ENCODE results near the gene ARGLU1.
A peak's percentile ranks its signal among the peaks of the same experiment; 100 is the strongest.

Gene ARGLU1

DNA sequence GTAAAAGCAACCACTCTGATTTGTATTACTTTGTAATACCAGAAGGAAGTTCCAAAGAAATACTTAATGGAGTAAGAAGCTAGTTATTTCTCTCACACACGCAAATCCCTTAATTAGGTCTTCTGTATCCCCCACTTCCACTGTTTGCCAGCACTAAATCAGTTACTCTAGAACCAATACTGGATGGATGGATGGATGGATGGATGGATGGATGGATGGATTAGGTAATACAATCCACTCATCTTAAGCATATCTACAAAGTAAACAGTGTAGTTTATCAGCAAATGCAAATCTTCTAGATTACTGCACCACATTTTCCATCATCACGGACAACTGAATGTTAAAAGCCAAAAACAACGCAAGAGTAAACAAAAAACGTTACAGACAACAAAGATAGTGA, 27.3 kb downstream of the ARGLU1 start:
- DNase-seq = no peak

DNA sequence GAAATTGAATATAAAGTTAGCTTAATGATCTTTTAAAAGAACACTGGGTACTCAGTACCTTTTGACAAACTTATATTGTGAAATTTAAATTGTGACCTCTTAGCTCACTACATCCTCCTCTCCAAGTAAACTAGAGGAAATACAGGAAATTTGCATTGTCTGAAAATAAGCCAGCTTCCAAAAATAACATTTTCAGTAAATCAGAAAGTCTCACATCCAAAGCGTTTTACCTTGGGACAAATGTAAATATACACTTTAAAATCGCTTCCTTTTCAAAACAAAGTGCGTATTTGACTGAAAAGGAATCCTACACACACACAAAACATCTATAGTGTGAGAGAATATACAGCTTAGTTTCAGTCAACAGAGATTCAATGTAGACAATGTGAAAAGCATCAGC, 30.4 kb downstream of the ARGLU1 start:
- no peak for DNase-seq

DNA sequence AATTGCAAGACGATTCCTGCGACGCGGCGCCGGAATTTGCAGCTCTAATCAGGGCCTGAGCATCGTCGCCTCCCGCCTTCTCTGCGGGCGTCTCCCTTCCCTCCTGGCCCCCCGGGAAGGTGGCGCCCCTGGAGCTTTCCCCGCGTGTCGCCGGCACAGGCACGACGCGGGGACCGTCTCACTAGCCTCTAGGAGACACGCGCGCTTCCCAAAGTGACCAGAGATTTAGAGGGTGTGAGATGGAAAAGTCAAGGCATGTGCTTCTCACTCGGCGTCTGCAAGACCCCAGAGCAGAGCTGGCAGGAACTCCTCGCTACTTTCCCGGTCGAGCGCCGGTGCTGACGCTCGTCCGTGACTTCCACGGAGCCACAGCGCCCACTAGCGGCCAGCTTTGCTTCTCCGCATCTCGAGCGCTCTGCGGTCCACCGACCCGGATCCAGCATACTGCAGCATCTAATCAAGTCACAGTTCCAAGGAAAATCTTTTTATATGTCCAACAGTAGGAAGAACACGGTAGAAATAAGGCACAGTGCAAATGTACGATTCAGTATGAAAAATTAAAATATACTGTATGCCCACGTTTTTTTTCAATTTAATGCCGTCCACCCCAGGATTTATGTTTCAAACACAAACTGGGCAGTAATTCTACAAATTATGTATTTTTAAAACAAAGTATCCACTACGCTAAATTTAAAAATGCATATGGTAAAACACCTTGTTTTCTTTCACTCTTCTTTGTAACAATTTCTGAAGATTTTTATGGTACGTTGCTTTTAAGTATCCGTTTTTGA, 31.5 kb downstream of the ARGLU1 start:
- peak; percentile 52 for DNase-seq

DNA sequence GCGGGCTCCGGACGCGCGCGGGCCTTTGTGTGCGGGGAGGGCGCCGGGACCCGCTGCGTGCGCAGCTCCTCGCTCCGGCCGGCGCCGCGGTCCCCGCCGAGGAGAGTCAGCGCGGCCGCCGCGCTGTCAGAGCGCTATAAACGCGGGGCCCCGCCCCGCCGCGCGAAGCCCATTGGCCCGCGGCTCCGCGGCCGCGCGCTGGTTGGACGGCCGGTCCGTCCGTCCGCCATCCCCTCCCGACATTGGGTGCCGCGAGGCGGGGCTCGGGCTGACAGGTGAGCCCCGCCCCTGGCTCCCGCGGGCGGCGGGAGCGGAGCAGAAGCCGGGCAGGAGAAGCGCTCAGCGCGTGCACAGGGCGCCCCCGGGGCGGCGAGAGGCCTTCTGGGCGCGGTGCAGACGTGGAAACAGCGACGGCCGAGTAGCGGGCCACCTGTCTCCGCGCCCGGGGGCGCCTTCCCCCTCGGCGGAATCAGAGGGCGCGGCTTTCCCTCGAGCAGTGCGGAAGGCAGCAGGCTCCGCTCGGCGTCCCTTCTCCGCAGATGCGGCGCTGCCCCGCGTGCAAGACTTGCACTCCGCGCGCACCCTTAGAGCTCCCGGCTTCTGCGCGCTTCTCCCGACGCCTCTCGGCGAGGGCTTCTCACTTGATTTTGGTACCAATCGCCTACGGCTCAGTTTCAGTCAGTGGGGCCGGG, 32.2 kb downstream of the ARGLU1 start, which contains the start of gene EFNB2:
TSS of gene EFNB2 (minus strand) at position 111 of the 692 bp plus-strand sequence. CDS start 698 bp downstream, outside the sequence.
- peak; percentile 88 for DNase-seq

DNA sequence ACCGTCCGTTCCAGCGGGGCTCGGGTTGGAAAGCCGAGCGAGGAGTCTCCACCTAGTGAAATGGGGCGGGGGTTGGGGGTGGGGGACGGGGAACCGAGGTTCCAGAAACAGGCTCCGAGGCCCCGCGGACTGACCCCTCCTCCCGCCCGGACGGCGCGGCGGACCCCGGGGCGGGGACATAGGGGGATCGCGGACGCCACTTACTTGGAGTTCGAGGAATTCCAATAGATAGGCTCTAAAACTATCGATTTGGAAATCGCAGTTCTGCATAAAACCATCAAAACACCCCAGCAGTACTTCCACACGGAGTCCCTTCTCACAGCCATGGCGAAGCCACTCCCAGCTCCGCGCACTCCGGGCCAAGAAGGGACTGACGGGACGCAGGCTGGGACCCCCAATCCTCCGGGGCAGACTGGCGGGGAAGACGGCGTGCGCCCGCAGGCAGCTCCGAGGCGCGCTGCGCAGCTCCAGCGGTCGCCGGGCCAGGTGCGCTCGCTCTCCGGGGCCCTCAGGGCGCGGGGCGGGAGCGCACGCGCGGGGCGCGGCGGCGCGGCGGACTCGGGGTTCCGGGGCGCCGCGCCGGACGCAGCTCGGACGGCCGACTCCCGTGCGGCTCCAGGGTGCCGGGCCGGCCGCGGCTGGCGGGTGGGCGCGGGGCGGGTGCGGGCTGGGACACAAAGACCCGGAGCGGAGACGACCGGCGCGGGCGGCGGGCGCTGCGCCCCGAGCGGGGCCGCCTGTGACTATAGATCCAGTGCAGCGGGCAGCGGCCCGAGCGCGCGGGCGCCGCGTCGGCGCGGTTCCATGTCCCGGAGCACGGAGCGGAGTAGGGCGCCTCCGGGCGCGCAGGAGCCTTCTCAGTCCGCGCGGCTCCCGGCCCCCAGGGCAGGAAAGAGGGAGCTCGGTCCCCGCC, 33.0 kb downstream of the ARGLU1 start:
- DNase-seq = no peak

DNA sequence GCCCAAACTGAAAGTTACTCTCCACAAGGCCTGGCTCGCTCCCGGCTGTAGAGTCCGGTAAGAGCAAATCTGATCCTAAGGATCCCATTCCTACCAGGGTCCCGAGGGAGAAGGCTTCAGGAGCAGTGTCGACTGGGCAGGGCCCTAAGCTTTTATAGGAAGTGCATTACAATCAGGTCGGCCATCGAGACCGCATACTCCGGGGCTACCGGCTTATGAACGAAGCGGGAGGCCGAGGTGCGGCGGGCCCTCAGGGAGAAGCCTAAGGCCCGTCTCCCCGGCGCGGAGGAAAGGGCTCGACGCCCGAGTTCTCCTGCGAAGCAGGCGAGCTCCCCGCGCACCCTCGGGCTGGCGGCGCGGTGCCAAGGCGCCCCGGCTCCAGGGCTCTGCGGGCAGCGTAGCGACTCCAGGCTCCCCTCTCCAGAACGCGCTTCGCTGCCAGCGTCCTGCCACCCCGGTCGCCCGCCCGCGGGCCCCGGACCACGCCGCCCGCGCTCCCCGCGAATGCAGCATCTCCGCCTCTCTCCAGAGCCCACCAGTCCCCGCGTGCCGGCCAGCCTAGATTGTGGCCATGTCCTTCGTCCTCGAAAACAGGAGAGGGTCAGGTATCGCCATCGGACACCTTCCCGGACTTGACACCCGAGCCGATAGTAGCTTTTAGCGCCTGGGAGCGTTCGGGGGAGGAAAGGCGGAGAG, 33.8 kb downstream of the ARGLU1 start:
- DNase-seq = no peak

DNA sequence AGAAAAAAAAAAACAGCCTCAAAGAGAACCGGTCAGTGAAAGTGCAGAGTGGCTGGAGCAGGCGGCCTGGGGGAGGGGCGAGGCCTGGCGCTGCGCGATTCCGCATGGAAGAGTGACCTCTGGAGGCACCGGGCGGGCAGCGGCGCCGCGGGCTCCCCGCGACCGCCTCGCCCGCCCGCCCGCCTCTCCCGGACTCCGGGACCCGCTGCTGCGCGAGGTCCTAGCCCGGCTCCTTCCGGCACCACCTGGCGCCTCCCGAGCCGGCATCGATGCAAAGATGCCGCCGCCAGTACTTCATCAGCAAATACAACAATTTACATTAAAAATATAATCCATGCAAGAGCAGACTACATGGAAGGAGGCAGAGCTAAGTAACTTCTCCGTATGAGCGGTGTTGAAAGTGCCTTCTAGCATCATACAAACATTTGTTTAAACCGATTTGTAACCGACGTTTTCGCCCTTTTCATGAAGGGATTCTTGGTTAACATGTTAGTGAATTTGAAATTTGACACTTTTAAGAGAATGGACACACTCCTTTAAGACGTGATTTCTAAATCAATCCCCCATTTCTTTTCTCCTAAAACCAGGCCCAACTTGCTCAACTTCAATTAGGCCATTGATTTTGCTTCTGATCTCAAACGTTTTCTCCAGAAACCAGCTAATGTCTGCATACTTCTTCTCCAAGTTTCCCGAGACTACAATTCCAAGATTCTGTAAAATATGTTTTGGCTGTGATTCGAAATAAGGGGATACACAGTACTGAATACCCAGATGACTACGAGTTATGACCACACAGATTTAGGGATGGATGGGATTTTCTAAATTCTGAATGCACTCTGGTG, 34.6 kb downstream of the ARGLU1 start:
- peak; percentile 18 for DNase-seq

DNA sequence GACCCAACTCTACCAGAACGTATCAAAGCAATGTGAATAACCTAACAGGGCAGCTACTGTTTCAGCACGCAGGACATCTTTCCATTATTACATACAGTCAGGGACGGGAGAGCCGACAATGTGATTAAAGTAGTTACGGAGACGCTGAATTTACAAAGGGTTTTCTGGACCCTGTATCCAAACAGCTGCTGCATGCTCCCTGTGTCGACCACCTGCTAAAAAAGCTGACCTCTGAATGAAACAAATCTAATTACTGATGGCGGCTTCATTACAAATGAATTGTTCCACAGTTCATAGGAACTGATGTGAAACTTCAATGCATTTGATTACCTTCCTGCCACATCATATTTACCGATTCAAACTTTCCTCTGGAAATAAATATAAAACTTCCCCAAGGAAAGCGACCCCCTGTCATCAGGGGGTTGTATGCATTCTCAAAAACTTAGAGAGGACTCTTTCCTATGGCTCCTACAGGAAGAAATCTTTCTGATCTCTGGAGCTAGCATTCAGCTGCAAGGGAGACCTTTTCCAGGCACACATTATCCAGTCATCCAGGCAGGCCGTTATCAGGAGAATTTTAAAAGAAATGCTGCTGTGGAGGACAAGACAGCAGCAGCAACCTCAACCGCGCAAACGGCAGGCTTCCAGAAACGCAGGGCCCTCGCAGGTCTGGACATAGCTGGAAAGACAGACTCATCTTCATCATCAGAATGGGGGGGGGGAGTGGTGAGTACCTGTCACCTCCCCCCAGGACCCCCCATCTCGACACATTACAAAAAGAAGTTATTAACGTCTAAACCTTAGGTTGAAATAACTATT, 35.6 kb downstream of the ARGLU1 start:
- DNase-seq = no peak

DNA sequence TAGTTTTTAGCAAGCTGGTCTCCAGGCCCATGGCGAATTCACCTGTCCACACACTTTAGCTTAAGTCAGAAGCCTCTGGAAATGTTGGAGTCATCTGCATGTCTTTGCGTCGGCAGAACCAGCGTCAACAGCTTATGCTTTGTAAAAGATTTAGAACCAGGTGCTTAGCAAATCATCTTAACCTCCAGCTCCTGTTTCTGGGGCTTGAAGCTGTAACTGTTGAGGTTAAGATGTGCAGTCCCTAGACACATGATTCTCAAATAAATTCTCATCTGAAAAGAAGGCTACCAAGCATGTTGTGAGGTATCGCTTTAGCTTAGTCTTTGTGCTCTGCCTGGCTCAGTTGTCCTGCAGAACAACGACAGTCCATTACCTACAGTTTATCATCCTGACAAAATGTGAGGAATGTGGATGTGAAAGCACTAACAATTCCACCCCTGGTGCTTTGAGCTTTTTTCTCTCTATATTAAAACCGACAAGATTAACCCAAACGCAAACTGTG, 36.9 kb downstream of the ARGLU1 start:
- DNase-seq = no peak

DNA sequence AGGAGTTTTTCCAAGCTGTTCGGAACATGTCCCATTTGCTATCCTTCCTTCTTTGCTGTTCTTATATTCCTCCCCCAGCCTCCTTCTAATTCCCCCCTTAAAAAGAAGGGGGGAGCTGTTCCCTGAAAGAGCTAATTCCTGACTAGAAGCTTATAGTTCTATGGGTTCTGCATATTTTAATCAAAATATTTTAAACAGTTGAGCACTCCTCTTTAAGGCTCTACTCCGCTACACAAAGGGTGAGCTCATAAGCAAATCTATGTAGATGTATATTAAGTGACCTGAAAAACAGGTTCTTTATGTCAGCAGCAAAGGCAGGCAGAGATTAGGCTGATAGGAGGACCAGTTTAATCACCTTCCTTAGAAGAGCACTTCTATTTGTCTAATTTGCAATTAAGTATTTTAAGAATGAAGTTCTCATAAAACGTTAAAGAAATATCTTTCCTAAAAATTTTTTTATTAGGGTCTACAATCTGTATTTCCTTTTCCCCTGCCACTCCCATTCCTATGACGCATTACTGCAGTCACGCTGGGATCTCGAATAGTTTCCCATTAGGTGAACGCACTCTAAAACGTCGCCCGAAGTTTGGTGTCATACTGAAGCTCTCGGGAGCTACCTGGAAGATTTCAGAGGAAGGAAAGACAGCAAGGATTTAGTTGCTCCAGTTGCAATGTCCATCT, 37.6 kb downstream of the ARGLU1 start:
- no peak for DNase-seq

DNA sequence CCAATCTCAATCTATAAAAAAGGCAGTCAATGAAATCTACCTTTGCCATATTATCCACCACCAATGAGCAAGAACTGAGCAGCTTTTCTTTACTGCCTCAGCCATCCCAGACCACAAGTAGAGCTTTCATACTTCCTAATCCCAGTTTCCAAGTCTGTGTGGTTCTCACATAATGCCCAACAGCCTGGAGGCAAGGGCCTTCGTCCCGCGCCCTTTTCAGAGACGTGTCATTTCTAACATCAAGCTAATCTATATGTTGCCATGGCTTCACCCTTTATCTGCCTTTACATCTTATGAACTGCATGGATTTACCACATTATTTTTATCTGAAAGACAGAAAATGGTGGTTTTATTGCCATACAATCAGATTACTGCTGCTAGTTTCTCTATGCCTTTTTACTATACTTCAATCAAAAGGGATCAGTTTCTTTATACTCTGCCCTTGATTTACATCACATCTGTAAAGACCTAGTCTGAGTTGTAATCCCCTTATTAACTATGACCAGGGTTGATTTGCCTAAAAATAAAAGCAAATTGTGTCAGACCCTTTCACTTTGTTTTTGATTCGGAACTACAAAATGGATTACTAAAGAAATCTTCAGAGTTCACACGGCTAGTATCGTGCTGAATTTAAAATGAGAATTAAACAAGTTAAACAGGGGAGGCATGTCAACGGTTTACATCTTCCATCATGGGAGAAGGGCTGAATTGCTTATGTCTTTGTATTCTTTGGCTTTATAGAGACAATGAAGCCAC, 38.3 kb downstream of the ARGLU1 start:
- no peak for DNase-seq

DNA sequence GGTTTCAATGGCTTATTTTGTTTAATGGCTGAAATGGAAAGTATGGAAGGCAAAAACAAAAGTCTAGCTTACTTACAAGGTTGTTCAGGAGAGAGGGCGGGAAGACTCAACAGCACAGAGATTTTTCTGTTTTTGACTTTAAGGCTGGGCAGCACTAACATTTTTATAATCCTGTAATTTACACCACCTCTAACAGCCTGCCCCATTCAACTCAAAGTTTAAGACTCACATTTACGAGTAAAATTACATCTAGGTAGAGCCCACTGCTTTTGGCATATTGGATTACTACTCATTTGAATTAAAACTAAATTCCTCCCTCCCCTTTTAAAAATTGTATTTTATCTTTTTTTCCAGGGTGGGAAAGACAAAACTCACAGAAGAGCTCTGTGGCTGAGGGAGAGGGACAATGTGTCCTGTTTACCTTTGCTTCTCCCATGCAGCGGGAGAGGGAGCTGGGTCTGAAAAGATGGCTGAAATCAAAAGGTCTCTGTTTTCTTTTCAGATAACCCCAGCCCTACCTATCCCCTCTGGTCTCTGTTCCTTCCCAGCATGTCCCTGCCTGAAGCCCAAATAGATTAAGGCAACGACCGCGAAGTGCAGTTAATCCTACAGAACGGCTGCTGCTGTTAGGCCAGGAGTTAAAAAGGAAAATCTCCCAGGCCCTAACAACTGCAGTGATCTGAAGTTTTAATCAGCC, 39.1 kb downstream of the ARGLU1 start:
- no peak for DNase-seq

DNA sequence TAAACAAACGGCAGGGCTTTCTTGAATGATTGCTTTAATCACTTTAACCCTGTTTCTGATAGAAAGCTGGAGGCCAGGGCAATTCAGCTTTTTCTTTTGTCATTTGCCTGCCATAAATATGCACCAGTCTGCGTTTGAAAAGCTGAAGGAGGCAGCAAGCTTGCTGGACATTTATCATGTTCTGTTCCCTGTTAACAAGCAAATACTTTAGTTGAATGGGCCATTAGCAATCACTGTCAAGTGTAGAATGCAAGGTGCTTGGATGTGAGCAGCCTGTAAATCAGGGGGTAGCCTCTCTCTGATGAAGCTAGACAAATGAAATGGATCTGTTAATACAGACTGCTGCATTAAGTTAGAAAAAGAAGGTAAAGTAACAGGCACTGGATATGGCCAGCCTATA, 40.1 kb downstream of the ARGLU1 start:
- DNase-seq = no peak

DNA sequence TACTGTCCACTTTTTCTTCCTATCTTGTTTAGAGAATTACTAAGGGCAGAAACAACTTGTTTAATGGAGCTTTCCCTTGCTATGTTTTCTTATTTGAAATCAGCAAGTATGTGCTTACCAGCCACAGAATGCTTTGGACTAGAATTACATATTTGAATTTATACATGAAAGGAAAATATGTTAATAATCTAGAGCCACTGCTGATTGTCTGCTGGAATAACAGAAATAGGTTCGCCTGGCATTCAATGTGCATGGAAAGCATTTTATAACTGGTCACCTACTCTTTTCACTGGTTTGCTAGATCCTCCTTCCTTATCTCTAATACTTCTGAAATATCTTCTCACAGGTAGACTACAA, 40.5 kb downstream of the ARGLU1 start:
- no peak for DNase-seq

DNA sequence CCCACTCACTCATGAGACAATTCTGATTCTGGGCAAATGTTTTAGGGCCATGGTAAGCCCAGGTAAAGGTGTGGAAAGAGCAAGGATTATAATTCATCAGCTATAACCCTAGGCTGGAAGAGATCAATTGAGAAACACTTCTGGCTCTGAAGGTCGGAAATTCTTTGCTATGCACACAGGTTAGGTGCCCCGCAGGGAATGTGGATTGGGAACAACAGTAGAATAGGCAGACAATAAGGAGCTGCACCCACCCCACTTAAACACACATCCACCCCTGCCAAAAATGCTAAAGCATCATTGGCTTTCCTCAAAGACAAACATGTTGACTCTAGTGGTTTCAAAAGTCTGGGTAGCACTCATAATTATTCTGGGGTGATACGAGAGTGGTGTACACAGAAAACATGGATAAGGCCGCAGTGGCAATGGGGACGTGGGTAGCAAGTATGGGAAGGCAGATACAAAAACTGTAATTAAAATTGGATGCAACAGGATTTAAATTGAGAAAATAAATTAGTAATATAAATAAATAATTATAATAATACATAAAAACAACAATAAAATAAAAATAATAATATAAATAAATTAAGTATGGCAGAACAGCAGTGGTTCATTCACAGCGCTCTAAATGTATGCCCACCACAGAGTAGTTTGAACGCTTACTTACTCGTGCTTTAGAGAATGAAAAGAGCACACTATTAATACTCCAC, 41.0 kb downstream of the ARGLU1 start:
- no peak for DNase-seq

DNA sequence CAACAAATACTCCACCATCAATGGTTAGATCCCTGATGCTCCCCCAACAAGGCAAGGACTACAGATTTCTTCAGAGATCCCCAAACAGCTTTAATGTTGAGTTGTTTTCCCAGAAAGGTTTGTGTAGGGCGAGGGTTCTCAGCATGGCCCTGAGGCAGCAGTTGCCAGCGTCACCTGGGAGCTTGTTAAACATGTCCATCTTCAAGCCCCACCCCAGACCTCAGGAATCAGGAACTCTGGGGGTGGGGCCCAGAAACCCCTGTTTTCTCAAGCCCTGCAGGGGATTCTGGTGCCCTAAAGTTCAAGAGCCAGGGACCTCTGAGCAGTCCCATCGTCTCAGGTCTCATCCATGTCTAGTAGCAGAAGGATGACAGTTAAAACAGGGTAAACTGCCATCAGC, 42.1 kb downstream of the ARGLU1 start:
- DNase-seq = no peak

DNA sequence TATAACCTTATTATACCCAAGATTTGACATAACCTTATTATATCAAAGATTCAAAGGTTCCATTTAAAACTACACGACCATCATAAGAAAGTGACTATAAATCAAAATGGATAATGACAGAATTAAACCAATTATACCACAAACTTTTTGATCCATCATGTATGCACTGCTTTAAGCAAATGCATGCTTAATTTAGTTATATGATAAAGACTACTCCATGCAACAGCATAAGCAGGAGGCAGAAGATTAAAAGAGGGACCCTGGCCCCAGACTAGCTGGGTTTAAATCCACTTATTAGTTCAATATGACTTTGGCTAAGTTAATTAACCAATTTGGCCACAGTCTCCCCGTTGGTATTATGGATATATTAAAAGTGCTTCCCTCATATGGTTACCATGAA, 43.8 kb downstream of the ARGLU1 start:
- no peak for DNase-seq

DNA sequence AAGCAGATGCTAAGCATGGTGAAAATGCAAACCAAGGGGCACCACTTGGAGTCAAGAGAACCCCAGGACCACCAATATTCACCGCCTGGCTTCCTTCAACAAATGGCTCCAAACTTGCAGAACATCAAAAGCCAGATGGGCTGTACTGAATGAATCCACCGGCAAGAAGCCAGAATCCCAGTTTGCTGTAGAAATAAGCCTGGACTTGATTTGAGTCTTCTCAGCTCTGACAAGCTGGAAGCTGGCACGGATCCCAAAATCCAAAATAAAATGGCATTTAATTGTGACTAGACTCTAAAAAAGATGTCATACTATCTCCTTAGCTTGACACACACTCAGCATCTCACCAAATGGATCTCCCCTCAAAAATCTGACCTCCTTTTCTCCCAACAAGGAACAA, 44.4 kb downstream of the ARGLU1 start:
- no peak for DNase-seq
